Testis (tissue), 2 donors: Measurements from ENCODE around the gene ACTRT3.
A peak's percentile ranks its signal among the peaks of the same experiment; 100 is the strongest.

Source experiments
- POLR2A ChIP-seq: fragments of 450-650 bp; IDR thresholded peaks from one replicate; pipeline ENCODE4 v1.6.1; 2017; ENCODE audit warnings: antibody characterized with exemption, mild to moderate bottlenecking, moderate library complexity
- TF ChIP-seq, protein P1 (sequence below), 3 experiments: fragments of 450-650 bp in 2 of 3; fragments of 200-600 bp in 1 of 3; sonication (generic) in 1 of 3; IDR thresholded peaks; one replicate each; pipeline ENCODE4 v1.5.1; 2016 to 2019; ENCODE audit warnings: antibody characterized with exemption in 3 of 3, mild to moderate bottlenecking in 2 of 3, moderate library complexity in 1 of 3

GRCh38 chr3:169744366-169745054 is 24.9 kb downstream of the ACTRT3 start:
- TF ChIP-seq, protein P1, sequence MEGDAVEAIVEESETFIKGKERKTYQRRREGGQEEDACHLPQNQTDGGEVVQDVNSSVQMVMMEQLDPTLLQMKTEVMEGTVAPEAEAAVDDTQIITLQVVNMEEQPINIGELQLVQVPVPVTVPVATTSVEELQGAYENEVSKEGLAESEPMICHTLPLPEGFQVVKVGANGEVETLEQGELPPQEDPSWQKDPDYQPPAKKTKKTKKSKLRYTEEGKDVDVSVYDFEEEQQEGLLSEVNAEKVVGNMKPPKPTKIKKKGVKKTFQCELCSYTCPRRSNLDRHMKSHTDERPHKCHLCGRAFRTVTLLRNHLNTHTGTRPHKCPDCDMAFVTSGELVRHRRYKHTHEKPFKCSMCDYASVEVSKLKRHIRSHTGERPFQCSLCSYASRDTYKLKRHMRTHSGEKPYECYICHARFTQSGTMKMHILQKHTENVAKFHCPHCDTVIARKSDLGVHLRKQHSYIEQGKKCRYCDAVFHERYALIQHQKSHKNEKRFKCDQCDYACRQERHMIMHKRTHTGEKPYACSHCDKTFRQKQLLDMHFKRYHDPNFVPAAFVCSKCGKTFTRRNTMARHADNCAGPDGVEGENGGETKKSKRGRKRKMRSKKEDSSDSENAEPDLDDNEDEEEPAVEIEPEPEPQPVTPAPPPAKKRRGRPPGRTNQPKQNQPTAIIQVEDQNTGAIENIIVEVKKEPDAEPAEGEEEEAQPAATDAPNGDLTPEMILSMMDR (IDR thresholded peaks at IDR 0.05): peak in 1 of 3 experiments; percentile 39
- TF ChIP-seq POLR2A: no peak
